HepG2 (cell line): ENCODE results near the gene NCOA6. TPM values are rescaled to one million over a fixed set of nuclear protein-coding genes. Genes with fewer than 3 reads are reported as not detected.
A peak's percentile ranks its signal among the peaks of the same experiment; 100 is the strongest.

Experiments used
- ASH2L ChIP-seq: fragments of 300-600, 200-600 bp; sonication (generic); IDR thresholded peaks from 2 replicates; pipeline ENCODE4 v1.7.0; 2017; ENCODE audit warnings: low read depth, mild to moderate bottlenecking, moderate library complexity, mixed read lengths, low read length; ENCODE audit not compliant: insufficient read length
- CHD2 ChIP-seq: IDR thresholded peaks from 2 replicates; pipeline ENCODE4 v1.6.1; 2011; ENCODE audit warnings: low read depth, low read length, improper control_type of control experiment
- FIP1L1 ChIP-seq: fragments of 200-400 bp; formaldehyde crosslinking; IDR thresholded peaks from 2 replicates; pipeline ENCODE4 v1.6.1; 2018; ENCODE audit warnings: low read depth, mild to moderate bottlenecking, low read length, moderate library complexity, borderline replicate concordance; ENCODE audit not compliant: insufficient read depth
- GPN1 ChIP-seq: sonication (generic); formaldehyde crosslinking; IDR thresholded peaks from 2 replicates; pipeline ENCODE4 v1.5.1; 2020; ENCODE audit warnings: missing genetic modification reagents, borderline replicate concordance
- HNF4A ChIP-seq: sonication (generic); formaldehyde crosslinking; IDR thresholded peaks from 2 replicates; pipeline ENCODE4 v1.4.0; 2020; ENCODE audit warnings: missing genetic modification reagents
- HOXA7 ChIP-seq: sonication (generic); formaldehyde crosslinking; IDR thresholded peaks from 2 replicates; pipeline ENCODE4 v1.8.1; 2022; ENCODE audit warnings: mild to moderate bottlenecking, missing genetic modification reagents, moderate library complexity
- JDP2 ChIP-seq: sonication (generic); formaldehyde crosslinking; IDR thresholded peaks from 2 replicates; pipeline ENCODE4 v1.8.1; 2022; ENCODE audit warnings: missing genetic modification reagents, borderline replicate concordance
- MAFG ChIP-seq: sonication (generic); formaldehyde crosslinking; IDR thresholded peaks from 2 replicates; pipeline ENCODE4 v1.5.1; 2020; ENCODE audit warnings: mild to moderate bottlenecking, missing genetic modification reagents
- MEF2D ChIP-seq: sonication (generic); formaldehyde crosslinking; IDR thresholded peaks from 2 replicates; pipeline ENCODE4 v1.5.1; 2020; ENCODE audit warnings: mild to moderate bottlenecking, missing genetic modification reagents
- MYNN ChIP-seq: sonication (generic); formaldehyde crosslinking; IDR thresholded peaks from 2 replicates; pipeline ENCODE4 v1.4.0; 2020; ENCODE audit warnings: mild to moderate bottlenecking, low read depth, missing genetic modification reagents
- NR2F2 ChIP-seq: IDR thresholded peaks from 2 replicates; pipeline ENCODE4 v1.6.1; 2012; ENCODE audit warnings: low read depth, inconsistent platforms, borderline replicate concordance
- PTBP1 ChIP-seq: fragments of 200-400 bp; formaldehyde crosslinking; IDR thresholded peaks from 2 replicates; pipeline ENCODE4 v1.6.1; 2018; ENCODE audit warnings: low read length, low read depth; ENCODE audit not compliant: poor library complexity, severe bottlenecking
- SP4 ChIP-seq: sonication (generic); formaldehyde crosslinking; IDR thresholded peaks from 2 replicates; pipeline ENCODE4 v1.8.1; 2023; ENCODE audit warnings: mild to moderate bottlenecking, missing genetic modification reagents
- SP5 ChIP-seq: IDR thresholded peaks from 2 replicates; pipeline ENCODE4 v1.6.1; 2016; ENCODE audit warnings: low read depth, borderline replicate concordance
- TBL1XR1 ChIP-seq: fragments of 150-350 bp; IDR thresholded peaks from 2 replicates; pipeline ENCODE4 v1.6.1; 2014; ENCODE audit warnings: borderline replicate concordance, low read length; ENCODE audit not compliant: partially characterized antibody
- TCF7 ChIP-seq: sonication (generic); IDR thresholded peaks from 2 replicates; pipeline ENCODE4 v1.6.1; 2016; ENCODE audit warnings: antibody characterized with exemption, low read depth
- ZKSCAN8 ChIP-seq: IDR thresholded peaks from 2 replicates; pipeline ENCODE4 v1.6.1; 2016; ENCODE audit warnings: borderline replicate concordance, missing genetic modification reagents, missing compliant biosample characterization
- ZNF792 ChIP-seq: IDR thresholded peaks from 2 replicates; pipeline ENCODE4 v1.6.1; 2016
- polyA plus RNA-seq, 8 experiments: library from polyadenylated mRNA; depleted of rRNA in 3 of 8; stranded (reverse) in 7 of 8; unstranded in 1 of 8; fragments of >200 nt; fragmentation: Illumina TruSeq in 4 of 8; extraction: Trizol in 4 of 8; gene quantifications; 2 replicates each; pipeline versions ENCODE4 v1.2.1 to v1.2.3, GENCODE V29; 2011 to 2016; ENCODE audit warnings: low read depth in 4 of 8, missing spikeins in 1 of 8, mixed read lengths in 1 of 8; ENCODE audit not compliant: insufficient read depth in 1 of 8
- total RNA-seq, 5 experiments: library from RNA; depleted of rRNA; stranded (reverse); fragments of >200 nt; fragmentation: Illumina TruSeq; extraction: Trizol; gene quantifications; 2 replicates each; pipeline ENCODE4 v1.2.3, GENCODE V29; 2016; ENCODE audit warnings: low read depth in 1 of 5
- TF ChIP-seq, protein P1 (sequence below): sonication (generic); formaldehyde crosslinking; IDR thresholded peaks from 2 replicates; pipeline ENCODE4 v1.9.0; 2021; ENCODE audit warnings: missing genetic modification reagents, mild to moderate bottlenecking, borderline replicate concordance
- TF ChIP-seq, protein P2 (sequence below): sonication (generic); formaldehyde crosslinking; IDR thresholded peaks from 2 replicates; pipeline ENCODE4 v1.8.1; 2023; ENCODE audit warnings: mild to moderate bottlenecking, inconsistent platforms, moderate library complexity, missing genetic modification reagents, borderline replicate concordance
- TF ChIP-seq, protein P3 (sequence below): IDR thresholded peaks from 2 replicates; pipeline ENCODE4 v1.6.1; 2012; ENCODE audit warnings: low read length, improper control_type of control experiment
- TF ChIP-seq, protein P4 (sequence below): sonication (generic); formaldehyde crosslinking; IDR thresholded peaks from 2 replicates; pipeline ENCODE4 v1.5.0; 2020; ENCODE audit warnings: missing genetic modification reagents

Gene NCOA6
- total and polyA plus RNA-seq, 2 of the 13 experiments (the other 11 are each of a cell fraction or from before 2014, with no cell fraction given), result 11.2 to 29.3 TPM

DNA sequence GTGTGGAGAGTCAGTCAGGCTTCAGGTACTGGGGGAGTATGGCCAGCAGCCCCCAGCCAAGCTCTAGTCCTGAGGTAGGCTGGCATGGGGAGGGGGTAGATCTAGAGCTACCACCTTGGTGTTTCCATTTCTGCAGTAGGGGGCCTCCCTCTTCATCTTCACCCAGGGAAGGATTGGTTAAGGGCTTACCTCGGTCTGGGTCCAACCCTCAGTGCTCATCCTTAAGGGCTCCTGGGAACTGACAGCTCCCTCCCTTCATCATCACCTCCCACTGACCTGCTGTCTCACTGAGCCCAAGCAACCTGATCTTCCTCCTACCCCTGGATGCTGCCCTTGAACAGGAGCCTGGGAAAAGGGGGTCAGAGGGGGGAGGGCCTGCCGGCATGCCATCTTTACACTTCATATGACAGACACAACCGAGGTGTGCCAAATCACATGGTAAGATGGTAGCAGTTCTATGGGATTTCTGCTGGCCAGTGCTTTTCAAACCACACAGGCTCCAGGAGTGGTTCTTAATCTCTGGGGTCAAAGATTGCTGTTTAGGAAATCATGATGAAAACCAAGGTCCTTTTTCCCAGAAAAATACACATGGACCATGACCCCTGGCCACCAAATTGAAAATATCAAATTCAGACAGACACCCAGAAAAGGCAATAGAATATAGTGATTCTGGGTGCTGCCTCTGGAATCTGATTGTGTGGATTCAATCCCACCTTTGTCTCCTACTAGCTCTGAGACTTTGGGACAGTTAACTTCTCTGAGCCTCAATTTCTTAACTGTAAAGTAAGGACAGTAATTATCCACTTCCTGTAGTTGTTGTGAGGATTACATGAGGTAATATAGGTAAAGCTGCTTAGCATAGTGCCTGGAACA lies 118.3 kb downstream of the NCOA6 start (continued):
- TF ChIP-seq, protein P1, sequence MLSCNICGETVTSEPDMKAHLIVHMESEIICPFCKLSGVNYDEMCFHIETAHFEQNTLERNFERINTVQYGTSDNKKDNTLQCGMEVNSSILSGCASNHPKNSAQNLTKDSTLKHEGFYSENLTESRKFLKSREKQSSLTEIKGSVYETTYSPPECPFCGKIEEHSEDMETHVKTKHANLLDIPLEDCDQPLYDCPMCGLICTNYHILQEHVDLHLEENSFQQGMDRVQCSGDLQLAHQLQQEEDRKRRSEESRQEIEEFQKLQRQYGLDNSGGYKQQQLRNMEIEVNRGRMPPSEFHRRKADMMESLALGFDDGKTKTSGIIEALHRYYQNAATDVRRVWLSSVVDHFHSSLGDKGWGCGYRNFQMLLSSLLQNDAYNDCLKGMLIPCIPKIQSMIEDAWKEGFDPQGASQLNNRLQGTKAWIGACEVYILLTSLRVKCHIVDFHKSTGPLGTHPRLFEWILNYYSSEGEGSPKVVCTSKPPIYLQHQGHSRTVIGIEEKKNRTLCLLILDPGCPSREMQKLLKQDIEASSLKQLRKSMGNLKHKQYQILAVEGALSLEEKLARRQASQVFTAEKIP (CRISPR knock-in tag), result no peak
- TF ChIP-seq HOXA7 (CRISPR knock-in tag), result no peak
- TF ChIP-seq HNF4A (CRISPR knock-in tag), result peak; percentile 99
- TF ChIP-seq FIP1L1, result no peak
- peak; percentile 73 for TF ChIP-seq ASH2L
- peak; percentile 51; the same call in 1 of the 2 replicates for TF ChIP-seq SP4 (CRISPR knock-in tag)
- peak; percentile 89 for TF ChIP-seq ZKSCAN8 (CRISPR knock-in tag)
- TF ChIP-seq NR2F2, result peak; percentile 72; the same call in 1 of the 2 replicates
- TF ChIP-seq SP5 (CRISPR knock-in tag), result 0 out of 2 replicates have a peak, but pooled peaks have one; percentile 28
- TF ChIP-seq MYNN (CRISPR knock-in tag), result no peak
- no peak for TF ChIP-seq PTBP1
- no peak for TF ChIP-seq GPN1 (CRISPR knock-in tag)
- peak; percentile 59; the same call in 1 of the 2 replicates for TF ChIP-seq MEF2D (CRISPR knock-in tag)
- 0 out of 2 replicates have a peak, but pooled peaks have one; percentile 33 for TF ChIP-seq TCF7
- TF ChIP-seq, protein P2, sequence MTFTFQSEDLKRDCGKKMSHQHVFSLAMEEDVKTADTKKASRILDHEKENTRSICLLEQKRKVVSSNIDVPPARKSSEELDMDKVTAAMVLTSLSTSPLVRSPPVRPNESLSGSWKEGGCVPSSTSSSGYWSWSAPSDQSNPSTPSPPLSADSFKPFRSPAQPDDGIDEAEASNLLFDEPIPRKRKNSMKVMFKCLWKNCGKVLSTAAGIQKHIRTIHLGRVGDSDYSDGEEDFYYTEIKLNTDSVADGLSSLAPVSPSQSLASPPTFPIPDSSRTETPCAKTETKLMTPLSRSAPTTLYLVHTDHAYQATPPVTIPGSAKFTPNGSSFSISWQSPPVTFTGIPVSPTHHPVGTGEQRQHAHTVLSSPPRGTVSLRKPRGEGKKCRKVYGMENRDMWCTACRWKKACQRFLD (CRISPR knock-in tag), result no peak
- no peak for TF ChIP-seq ZNF792 (CRISPR knock-in tag)
- TF ChIP-seq MAFG, result no peak
- no peak for TF ChIP-seq CHD2
- peak; percentile 81 for TF ChIP-seq TBL1XR1
- no peak for TF ChIP-seq JDP2 (CRISPR knock-in tag)
- TF ChIP-seq, protein P3, sequence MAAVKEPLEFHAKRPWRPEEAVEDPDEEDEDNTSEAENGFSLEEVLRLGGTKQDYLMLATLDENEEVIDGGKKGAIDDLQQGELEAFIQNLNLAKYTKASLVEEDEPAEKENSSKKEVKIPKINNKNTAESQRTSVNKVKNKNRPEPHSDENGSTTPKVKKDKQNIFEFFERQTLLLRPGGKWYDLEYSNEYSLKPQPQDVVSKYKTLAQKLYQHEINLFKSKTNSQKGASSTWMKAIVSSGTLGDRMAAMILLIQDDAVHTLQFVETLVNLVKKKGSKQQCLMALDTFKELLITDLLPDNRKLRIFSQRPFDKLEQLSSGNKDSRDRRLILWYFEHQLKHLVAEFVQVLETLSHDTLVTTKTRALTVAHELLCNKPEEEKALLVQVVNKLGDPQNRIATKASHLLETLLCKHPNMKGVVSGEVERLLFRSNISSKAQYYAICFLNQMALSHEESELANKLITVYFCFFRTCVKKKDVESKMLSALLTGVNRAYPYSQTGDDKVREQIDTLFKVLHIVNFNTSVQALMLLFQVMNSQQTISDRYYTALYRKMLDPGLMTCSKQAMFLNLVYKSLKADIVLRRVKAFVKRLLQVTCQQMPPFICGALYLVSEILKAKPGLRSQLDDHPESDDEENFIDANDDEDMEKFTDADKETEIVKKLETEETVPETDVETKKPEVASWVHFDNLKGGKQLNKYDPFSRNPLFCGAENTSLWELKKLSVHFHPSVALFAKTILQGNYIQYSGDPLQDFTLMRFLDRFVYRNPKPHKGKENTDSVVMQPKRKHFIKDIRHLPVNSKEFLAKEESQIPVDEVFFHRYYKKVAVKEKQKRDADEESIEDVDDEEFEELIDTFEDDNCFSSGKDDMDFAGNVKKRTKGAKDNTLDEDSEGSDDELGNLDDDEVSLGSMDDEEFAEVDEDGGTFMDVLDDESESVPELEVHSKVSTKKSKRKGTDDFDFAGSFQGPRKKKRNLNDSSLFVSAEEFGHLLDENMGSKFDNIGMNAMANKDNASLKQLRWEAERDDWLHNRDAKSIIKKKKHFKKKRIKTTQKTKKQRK, result no peak
- TF ChIP-seq, protein P4, sequence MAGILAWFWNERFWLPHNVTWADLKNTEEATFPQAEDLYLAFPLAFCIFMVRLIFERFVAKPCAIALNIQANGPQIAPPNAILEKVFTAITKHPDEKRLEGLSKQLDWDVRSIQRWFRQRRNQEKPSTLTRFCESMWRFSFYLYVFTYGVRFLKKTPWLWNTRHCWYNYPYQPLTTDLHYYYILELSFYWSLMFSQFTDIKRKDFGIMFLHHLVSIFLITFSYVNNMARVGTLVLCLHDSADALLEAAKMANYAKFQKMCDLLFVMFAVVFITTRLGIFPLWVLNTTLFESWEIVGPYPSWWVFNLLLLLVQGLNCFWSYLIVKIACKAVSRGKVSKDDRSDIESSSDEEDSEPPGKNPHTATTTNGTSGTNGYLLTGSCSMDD, result 0 out of 2 replicates have a peak, but pooled peaks have one; percentile 19
